HG03442 (cell line): Measurements from ENCODE around the gene KASH5.
"Not testable (repeated sequence)": the region's sequence is repeated elsewhere in the genome, so short reads cannot be mapped to it uniquely, and the experiment has no call there.

Source experiments
- ATAC-seq: cut with Tn5 transposase; IDR thresholded peaks from one replicate; pipeline ENCODE4 v1.9.1; 2021; ENCODE audit warnings: mild to moderate bottlenecking, moderate library complexity; ENCODE audit not compliant: unreplicated experiment

KASH5 gene

DNA sequence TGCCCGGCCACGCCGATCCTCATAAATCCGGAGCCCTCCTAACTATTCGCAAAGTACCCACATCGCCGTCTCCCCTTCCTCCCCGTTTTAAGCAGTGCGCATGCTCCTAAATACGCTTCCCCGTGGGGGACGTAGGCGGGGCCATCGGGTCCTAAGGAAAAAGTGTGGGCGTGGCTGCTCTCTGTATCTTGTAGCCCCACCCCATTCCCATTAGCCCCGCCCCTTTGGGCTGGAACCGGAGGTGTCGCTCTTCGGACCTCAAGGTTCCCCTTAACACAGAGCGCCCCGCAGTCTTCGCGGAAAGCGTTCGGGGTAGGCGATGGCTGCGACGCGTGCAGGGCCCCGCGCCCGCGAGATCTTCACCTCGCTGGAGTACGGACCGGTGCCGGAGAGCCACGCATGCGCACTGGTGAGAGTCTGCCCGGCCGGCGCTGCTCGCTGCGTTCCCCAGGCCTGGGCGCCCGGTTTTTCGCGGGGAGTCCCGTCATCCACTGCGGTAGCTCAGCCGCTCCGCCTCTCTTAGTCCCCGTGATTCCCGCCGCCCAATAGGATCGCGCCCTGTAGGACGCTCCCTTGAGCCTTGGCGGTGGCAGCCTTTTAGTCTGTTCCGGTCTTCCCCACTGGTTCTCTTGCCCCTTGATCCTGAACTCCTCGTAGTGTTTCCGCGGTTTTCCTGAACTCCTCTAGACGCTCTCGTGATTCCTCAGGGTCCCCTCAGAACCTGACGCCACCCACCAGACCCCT lies 65.1 kb downstream of the KASH5 start, which contains the start of gene ALDH16A1:
Gene ALDH16A1 (plus strand): TSS at position 213 of the 744 bp plus-strand sequence. CDS start 107 bp downstream, at position 320.
- peak; percentile 83 for ATAC-seq

DNA sequence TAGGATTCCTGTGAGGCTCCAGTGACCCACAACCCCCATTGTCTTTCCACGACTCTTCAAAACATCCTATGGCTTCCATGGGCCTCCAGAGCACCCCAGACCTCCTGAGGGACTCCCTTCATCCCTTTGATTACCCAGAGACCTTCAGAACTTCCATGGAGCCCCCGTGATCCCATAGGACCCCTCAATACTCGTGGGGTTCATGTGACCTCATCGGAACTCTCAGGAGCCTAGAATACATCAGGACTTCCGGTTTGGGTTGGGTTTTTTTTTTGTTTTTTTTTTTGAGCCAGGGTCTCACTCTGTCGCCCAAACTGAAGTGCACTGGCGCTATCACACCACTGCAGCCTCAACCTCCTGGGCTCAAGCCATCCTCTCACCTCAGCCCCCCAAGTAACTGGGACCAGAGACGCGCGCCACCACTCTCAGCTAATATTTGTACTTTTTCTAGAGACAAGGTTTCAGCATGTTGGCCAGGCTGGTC lies 65.8 kb downstream of the KASH5 start:
- ATAC-seq, result no peak

DNA sequence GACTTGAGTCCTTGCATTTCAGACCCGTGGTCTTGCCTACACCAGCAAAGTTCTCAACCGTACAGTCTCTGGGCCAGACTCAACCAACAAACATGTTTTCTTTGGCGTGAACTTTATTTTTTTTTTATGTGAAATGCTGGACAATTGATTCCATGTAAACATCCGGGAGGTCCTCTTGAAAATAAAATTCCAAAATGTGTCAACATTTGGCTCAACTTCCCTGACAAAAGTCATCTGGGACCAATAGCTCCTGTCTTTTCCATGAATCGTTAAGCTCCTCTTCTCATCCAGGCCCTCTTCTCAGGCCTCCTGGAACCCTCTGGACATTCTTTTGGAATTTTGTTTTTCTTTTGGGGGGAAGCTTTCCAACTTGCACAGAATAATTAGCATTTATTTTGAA lies 67.7 kb downstream of the KASH5 start:
- ATAC-seq, result no peak

DNA sequence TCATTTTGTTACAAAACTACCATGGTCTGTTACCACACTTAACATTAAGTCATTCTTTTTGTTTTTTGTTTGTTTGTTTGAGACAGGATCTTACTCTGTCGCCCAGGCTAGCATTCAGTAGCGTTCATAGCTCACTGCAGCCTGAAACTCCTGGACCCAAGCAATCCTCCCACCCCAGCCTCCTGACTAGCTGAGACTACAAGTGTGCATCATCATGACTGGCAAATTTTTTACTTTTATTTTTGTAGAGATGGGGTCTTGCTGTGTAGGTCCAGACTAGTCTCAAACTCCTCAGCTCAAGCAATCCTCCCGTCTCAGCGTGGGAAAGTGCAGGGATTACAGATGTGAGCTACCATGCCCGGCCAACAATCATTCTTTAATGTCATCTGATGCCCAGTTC lies 68.3 kb downstream of the KASH5 start:
- no peak for ATAC-seq

DNA sequence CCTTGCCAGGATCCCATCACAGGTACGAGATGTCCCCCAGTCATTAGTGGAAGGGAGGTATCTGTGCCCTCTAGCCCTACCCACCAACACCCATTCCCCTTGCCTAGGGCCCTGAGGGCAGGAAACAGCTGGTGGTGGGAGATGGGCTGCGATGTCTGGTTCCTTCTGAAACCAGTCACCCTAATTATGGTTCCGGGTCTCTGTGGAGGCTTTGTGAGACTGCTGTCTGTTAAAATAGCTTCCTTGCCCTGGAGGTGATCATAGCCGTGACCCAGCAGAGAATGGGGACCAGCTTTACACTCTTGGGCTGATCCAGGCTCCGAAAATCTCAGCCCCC lies 70.5 kb downstream of the KASH5 start:
- ATAC-seq, result no peak

DNA sequence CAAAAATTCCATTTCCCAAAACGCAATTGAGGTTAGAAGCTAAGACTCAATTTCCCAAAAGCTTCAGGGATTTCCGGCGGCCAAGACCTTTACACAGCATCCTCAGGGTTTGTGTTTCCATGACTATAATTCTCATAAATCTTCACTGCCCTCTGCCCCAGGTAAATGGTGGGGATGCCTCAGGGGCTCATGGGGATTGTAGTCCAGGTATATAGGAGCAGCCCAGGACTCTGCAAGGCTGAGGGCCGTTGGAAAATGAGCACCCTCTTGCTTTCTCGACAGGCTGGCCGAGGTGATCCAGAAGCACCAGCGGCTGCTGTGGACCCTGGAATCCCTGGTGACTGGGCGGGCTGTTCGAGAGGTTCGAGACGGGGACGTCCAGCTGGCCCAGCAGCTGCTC lies 71.3 kb downstream of the KASH5 start:
- no peak for ATAC-seq

DNA sequence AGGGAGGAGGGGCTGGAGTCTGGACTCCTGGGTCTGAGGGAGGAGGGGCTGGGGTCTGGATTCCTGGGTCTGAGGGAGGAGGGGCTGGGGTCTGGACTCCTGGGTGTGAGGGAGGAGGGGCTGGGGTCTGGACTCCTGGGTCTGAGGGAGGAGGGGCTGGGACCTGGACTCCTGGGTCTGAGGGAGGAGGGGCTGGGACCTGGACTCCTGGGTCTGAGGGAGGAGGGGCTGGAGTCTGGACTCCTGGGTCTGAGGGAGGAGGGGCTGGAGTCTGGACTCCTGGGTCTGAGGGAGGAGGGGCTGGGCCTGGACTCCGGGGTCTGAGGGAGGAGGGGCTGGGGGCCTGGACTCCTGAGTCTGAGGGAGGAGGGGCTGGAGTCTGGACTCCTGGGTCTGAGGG lies 73.1 kb downstream of the KASH5 start:
- ATAC-seq, result not testable (repeated sequence)

DNA sequence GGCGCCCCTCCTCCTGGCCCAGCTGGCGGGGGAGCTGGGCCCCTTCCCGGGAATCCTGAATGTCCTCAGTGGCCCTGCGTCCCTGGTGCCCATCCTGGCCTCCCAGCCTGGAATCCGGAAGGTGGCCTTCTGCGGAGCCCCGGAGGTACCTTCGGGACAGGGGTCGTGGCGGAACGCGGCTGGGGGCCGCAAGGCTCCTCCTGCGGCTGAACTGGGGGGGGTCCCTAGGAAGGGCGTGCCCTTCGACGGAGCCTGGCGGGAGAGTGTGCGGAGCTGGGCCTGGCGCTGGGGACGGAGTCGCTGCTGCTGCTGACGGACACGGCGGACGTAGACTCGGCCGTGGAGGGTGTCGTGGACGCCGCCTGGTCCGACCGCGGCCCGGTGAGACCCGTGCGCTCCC lies 73.6 kb downstream of the KASH5 start:
- no peak for ATAC-seq

DNA sequence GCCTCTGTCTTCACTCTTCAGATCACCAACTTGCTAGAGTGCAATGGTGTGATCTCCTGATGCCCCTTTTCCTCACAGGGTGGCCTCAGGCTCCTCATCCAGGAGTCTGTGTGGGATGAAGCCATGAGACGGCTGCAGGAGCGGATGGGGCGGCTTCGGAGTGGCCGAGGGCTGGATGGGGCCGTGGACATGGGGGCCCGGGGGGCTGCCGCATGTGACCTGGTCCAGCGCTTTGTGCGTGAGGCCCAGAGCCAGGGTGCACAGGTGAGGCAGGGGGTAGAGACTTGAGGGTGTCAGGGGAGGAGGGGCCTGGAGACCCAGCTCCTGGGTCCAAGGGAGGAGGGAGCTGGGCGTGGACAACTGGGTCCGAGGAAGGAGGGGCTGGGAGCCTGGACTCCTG lies 74.4 kb downstream of the KASH5 start:
- no peak for ATAC-seq

DNA sequence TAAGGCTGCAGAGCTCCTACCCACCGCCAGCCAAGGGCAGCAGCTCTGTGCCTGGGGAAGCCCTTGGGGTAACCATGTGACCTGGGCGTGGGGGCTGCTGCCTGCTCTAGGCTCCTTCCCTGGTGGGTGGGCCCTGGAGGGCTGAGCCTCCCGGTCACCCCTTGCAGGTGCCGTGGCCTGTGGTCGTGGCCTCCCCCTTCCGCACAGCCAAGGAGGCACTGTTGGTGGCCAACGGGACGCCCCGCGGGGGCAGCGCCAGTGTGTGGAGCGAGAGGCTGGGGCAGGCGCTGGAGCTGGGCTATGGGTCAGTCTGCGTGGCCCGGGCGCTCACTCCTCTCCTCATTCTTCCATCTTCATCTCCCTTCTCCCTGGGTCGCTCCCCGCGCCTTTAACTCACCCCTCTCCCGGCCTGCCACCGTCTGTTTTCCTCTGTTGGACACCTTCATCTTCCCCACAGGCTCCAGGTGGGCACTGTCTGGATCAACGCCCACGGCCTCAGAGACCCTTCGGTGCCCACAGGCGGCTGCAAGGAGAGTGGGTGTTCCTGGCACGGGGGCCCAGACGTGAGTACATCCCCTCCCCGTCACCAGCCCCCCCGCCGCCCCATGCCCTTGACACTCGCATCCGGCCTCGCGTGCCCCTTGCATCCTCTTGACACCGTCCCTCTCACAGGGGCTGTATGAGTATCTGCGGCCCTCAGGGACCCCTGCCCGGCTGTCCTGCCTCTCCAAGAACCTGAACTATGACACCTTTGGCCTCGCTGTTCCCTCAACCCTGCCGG lies 76.1 kb downstream of the KASH5 start:
- no peak for ATAC-seq

DNA sequence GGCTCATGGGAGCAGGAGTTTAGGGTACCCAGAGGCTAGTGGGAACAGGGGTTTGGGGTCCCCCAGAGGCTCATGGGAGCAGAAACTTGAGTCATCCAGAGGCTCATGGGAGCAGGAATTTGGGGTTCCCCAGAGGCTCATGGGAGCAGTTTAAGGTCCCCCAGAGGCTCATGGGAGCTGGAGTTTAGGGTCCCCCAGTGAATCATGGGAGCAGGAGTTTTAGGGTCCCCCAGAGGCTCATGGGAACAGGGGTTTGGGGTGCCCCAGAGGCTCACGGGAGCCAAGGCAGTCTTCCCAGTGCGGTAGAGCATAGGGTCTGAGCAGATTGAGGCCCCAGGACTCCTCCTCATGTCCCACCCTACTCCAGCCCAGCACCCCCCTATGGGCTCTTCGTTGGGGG lies 77.3 kb downstream of the KASH5 start:
- no peak for ATAC-seq
